ENCODE results near the gene CD163L1. TPM values are rescaled to one million over a fixed set of nuclear protein-coding genes. Genes with fewer than 3 reads are reported as not detected.

The CD163L1 gene
- polyA plus RNA-seq, result 0.30 to 0.62 TPM (median 0.35 TPM) in 3 replicates
- 0.20 TPM for polyA plus RNA-seq (2011; ENCODE audit: low read depth)
- polyA plus RNA-seq (2011; cell fraction: cytosol; rRNA removed), result 0.41 and 0.71 TPM in 2 replicates
- polyA plus RNA-seq (2011; cell fraction: nucleus; rRNA removed), result 2.3 and 2.7 TPM in 2 replicates
- polyA plus RNA-seq (2012; ENCODE audit: low replicate concordance), result 0.37 and 1.2 TPM in 2 replicates
- 0.13 to 2.2 TPM (median 0.66 TPM) in 3 replicates for polyA minus RNA-seq
- not detected for polyA minus RNA-seq (2011; cell fraction: cytosol; rRNA and poly(A)+ RNA removed)
- 0.32 and 1.3 TPM in 2 replicates for polyA minus RNA-seq (2011; cell fraction: nucleus; rRNA and poly(A)+ RNA removed)

- Histone ChIP-seq H2AFZ (ENCODE audit: control insufficient read depth, low read length) (no peak within 1 kb of the TSS), H4K20me1 (ENCODE audit: control insufficient read depth, extremely low read depth, insufficient read depth, low read length) (no peaks in the 10 kb centered on the region), H3K27me3 (ENCODE audit: control insufficient read depth, extremely low read depth, insufficient read depth, low read length) (no peaks in the 10 kb centered on the region), H3K79me2 (ENCODE audit: control insufficient read depth, insufficient read depth, low read length) (no peaks in the 10 kb centered on the region), H3K4me3 (ENCODE audit: control insufficient read depth in 2 of 3, extremely low read depth in 1 of 3, insufficient read depth in 2 of 3, low read depth in 1 of 3, low read length in 3 of 3) (no peak within 1 kb of the TSS), H3K4me1 (ENCODE audit: control insufficient read depth, extremely low read depth, insufficient read depth, low read length) (no peaks in the 10 kb centered on the region), H3K36me3 (ENCODE audit: control insufficient read depth in 2 of 2, extremely low read depth in 1 of 2, insufficient read depth in 2 of 2, low read length in 2 of 2) (no peaks in the 10 kb centered on the region), H3K9me1 (ENCODE audit: control insufficient read depth, extremely low read depth, insufficient read depth, low read length) (no peaks in the 10 kb centered on the region), H3K4me2 (ENCODE audit: control insufficient read depth, extremely low read depth, insufficient read depth, low read depth, low read length) (no peak within 1 kb of the TSS), H3K9me3 (ENCODE audit: control insufficient read depth, low read depth, low read length) (no peaks in the 10 kb centered on the region), H3K27ac (ENCODE audit: control insufficient read depth, insufficient read depth, low read length) (no peak within 1 kb of the TSS), H3K9ac (ENCODE audit: control insufficient read depth, extremely low read depth, insufficient read depth, low read length) (no peak within 1 kb of the TSS)
- FAIRE-seq, result no peak
- dilution Hi-C loops (cut with MboI; ENCODE audit: extremely low pct_ligation_motif_present, low sequenced_read_pairs), result no loop called here
- no peak for DNase-seq (ENCODE audit: low read depth, low spot score)
- TF ChIP-seq EZH2 (IDR thresholded peaks at IDR 0.05; ENCODE audit: low read length) (no peak), CTCF (optimal IDR thresholded peaks at IDR 0.05 in 1 of 3, IDR thresholded peaks at IDR 0.05 in 1 of 3, conservative IDR thresholded peaks at IDR 0.05 in 1 of 3; ENCODE audit: extremely low read depth in 1 of 3, insufficient read depth in 2 of 3, low read length in 3 of 3) (no peak)
These were observed at the start of gene CD163L1 for GRCh38 chr12:7444076-7444475. Gene CD163L1, minus strand, starts transcription at chr12:7444153. Its CDS starts 26 bp downstream, at chr12:7444127.

GRCh38 chr12:7493006-7493405 lies 49.1 kb upstream of the CD163L1 start:
- FAIRE-seq (no peak), DNase-seq (ENCODE audit: low read depth, low spot score) (no peak)
- H3K9me3 ChIP-seq (ENCODE audit: control insufficient read depth, low read depth, low read length), result no peaks in the 10 kb centered on the region
- peaks cover 18% of the 10 kb centered on the region for H3K4me1 ChIP-seq (ENCODE audit: control insufficient read depth, extremely low read depth, insufficient read depth, low read length)
- H3K4me2 ChIP-seq (ENCODE audit: control insufficient read depth, extremely low read depth, insufficient read depth, low read depth, low read length), result no peak overlapping the region
- dilution Hi-C loops (cut with MboI; ENCODE audit: extremely low pct_ligation_motif_present, low sequenced_read_pairs), result no loop called here
- H4K20me1 ChIP-seq (ENCODE audit: control insufficient read depth, extremely low read depth, insufficient read depth, low read length), result no peaks in the 10 kb centered on the region
- no peak overlapping the region for H3K4me3 ChIP-seq (ENCODE audit: control insufficient read depth in 2 of 3, extremely low read depth in 1 of 3, insufficient read depth in 2 of 3, low read depth in 1 of 3, low read length in 3 of 3)
- H3K36me3 ChIP-seq (ENCODE audit: control insufficient read depth in 2 of 2, extremely low read depth in 1 of 2, insufficient read depth in 2 of 2, low read length in 2 of 2), result no peaks in the 10 kb centered on the region
- H3K9me1 ChIP-seq (ENCODE audit: control insufficient read depth, extremely low read depth, insufficient read depth, low read length), result no peaks in the 10 kb centered on the region
- no peak overlapping the region for H2AFZ ChIP-seq (ENCODE audit: control insufficient read depth, low read length)
- H3K27ac ChIP-seq (ENCODE audit: control insufficient read depth, insufficient read depth, low read length), result no peak overlapping the region
- no peaks in the 10 kb centered on the region for H3K27me3 ChIP-seq (ENCODE audit: control insufficient read depth, extremely low read depth, insufficient read depth, low read length)
- no peaks in the 10 kb centered on the region for H3K79me2 ChIP-seq (ENCODE audit: control insufficient read depth, insufficient read depth, low read length)
- TF ChIP-seq CTCF (optimal IDR thresholded peaks at IDR 0.05 in 1 of 3, IDR thresholded peaks at IDR 0.05 in 1 of 3, conservative IDR thresholded peaks at IDR 0.05 in 1 of 3; ENCODE audit: extremely low read depth in 1 of 3, insufficient read depth in 2 of 3, low read length in 3 of 3) (no peak), EZH2 (IDR thresholded peaks at IDR 0.05; ENCODE audit: low read length) (no peak)
- H3K9ac ChIP-seq (ENCODE audit: control insufficient read depth, extremely low read depth, insufficient read depth, low read length), result no peak overlapping the region

Data from keratinocyte (primary cell).